MCF 10A (cell line): Measurements from ENCODE around the gene ATP2C1. TPM values are rescaled to one million over a fixed set of nuclear protein-coding genes. Genes with fewer than 3 reads are reported as not detected.

Source experiments
- BruUV-seq: library from RNA; stranded (reverse); fragments of 400-500 nt; replicated peaks from 2 replicates; lab custom pipeline; 2021; lab: Mats Ljungman, UMichigan
- CTCF ChIA-PET: fragments of 300-600 bp; sonication (Branson Sonifier 250); formaldehyde crosslinking; extraction: SDS; loops from one replicate; lab custom pipeline; 2021; ENCODE audit warnings: antibody characterized with exemption, inconsistent platforms; lab: Yijun Ruan, JAX
- POLR2A ChIA-PET: fragments of 300-600, 350-650 bp; sonication (Branson Sonifier 250); formaldehyde crosslinking; extraction: SDS; loops from one replicate; lab custom pipeline; 2020; ENCODE audit warnings: antibody characterized with exemption, inconsistent platforms; lab: Yijun Ruan, JAX
- DNase-seq: peaks from one replicate; pipeline ENCODE4 v3.0.0-alpha.2; 2018; ENCODE audit not compliant: unreplicated experiment
- H3K27ac Mint-ChIP-seq: one replicate; pipeline ENCODE4 v1.8.0; 2022; ENCODE audit warnings: mild to moderate bottlenecking, low read depth, mixed read lengths; ENCODE audit not compliant: unreplicated experiment
- H3K27me3 Mint-ChIP-seq: one replicate; pipeline ENCODE4 v1.8.0; 2022; ENCODE audit warnings: mixed read lengths; ENCODE audit not compliant: insufficient read depth, unreplicated experiment
- H3K36me3 Mint-ChIP-seq: one replicate; pipeline ENCODE4 v1.8.0; 2022; ENCODE audit warnings: mild to moderate bottlenecking, moderate library complexity, mixed read lengths; ENCODE audit not compliant: insufficient read depth, unreplicated experiment
- H3K4me1 Mint-ChIP-seq: one replicate; pipeline ENCODE4 v1.8.0; 2022; ENCODE audit warnings: mixed read lengths; ENCODE audit not compliant: insufficient read depth, unreplicated experiment
- H3K4me3 Mint-ChIP-seq: one replicate; pipeline ENCODE4 v1.8.0; 2022; ENCODE audit warnings: mild to moderate bottlenecking, moderate library complexity, mixed read lengths; ENCODE audit not compliant: unreplicated experiment
- H3K9me3 Mint-ChIP-seq: one replicate; pipeline ENCODE4 v1.8.0; 2022; ENCODE audit warnings: mixed read lengths; ENCODE audit not compliant: unreplicated experiment
- CTCF ChIP-seq: fragments of 200-600 bp; IDR thresholded peaks from one replicate; pipeline ENCODE4 v1.8.0; 2022; ENCODE audit warnings: antibody characterized with exemption, mild to moderate bottlenecking; ENCODE audit not compliant: unreplicated experiment
- intact Hi-C: fragments of 100-400 bp; cut with micrococcal nuclease; formaldehyde crosslinking; loops from 2 replicates; pipeline ENCODE4 v1.14.1; 2022
- total RNA-seq: library from RNA; stranded (reverse); gene quantifications from 2 replicates; pipeline ENCODE4 v1.2.3, GENCODE V29; 2022

Gene ATP2C1
- total RNA-seq, 1 experiment from 2014 or later, result 52.7 TPM

GRCh38 chr3:130865489-130865888, 28.4 kb upstream of the ATP2C1 start:
- no peaks in the 10 kb centered on the region for H3K36me3 Mint-ChIP-seq
- H3K9me3 Mint-ChIP-seq, result no peaks in the 10 kb centered on the region
- ChIA-PET CTCF (no interaction called here), POLR2A (no interaction called here)
- H3K27ac Mint-ChIP-seq, result no peak overlapping the region
- no peak overlapping the region for H3K4me3 Mint-ChIP-seq
- BruUV-seq, result no TSS peak
- no peaks in the 10 kb centered on the region for H3K4me1 Mint-ChIP-seq
- no peaks in the 10 kb centered on the region for H3K27me3 Mint-ChIP-seq
- intact Hi-C loops, result no loop called here
- TF ChIP-seq CTCF, result no peak
- no peak for DNase-seq

GRCh38 chr3:130866327-130866726, 27.6 kb upstream of the ATP2C1 start:
- H3K4me3 Mint-ChIP-seq, result no peak overlapping the region
- no peaks in the 10 kb centered on the region for H3K4me1 Mint-ChIP-seq
- no peak for TF ChIP-seq CTCF
- no TSS peak for BruUV-seq
- intact Hi-C loops, result no loop called here
- H3K27ac Mint-ChIP-seq, result no peak overlapping the region
- no peaks in the 10 kb centered on the region for H3K9me3 Mint-ChIP-seq
- no peaks in the 10 kb centered on the region for H3K27me3 Mint-ChIP-seq
- DNase-seq, result no peak
- ChIA-PET POLR2A (no interaction called here), CTCF (no interaction called here)
- no peaks in the 10 kb centered on the region for H3K36me3 Mint-ChIP-seq

- no peaks in the 10 kb centered on the region for H3K9me3 Mint-ChIP-seq
- ChIA-PET CTCF (no interaction called here), POLR2A (no interaction called here)
- H3K4me1 Mint-ChIP-seq, result no peaks in the 10 kb centered on the region
- H3K27me3 Mint-ChIP-seq, result no peaks in the 10 kb centered on the region
- H3K36me3 Mint-ChIP-seq, result no peaks in the 10 kb centered on the region
- intact Hi-C loops, result no loop called here
- H3K27ac Mint-ChIP-seq, result no peak overlapping the region
- no peak for DNase-seq
- TF ChIP-seq CTCF, result no peak
- BruUV-seq, result no TSS peak
- no peak overlapping the region for H3K4me3 Mint-ChIP-seq
Observed at GRCh38 chr3:130870423-130870822, 23.5 kb upstream of the ATP2C1 start.

GRCh38 chr3:130876594-130876993, 17.3 kb upstream of the ATP2C1 start:
- POLR2A ChIA-PET, result no interaction called here
- Mint-ChIP-seq H3K27ac (no peak overlapping the region), H3K4me3 (no peak overlapping the region), H3K27me3 (no peaks in the 10 kb centered on the region), H3K9me3 (no peaks in the 10 kb centered on the region), H3K36me3 (no peaks in the 10 kb centered on the region), H3K4me1 (no peaks in the 10 kb centered on the region)
- no peak for TF ChIP-seq CTCF
- BruUV-seq, result no TSS peak
- intact Hi-C loops, result no loop called here
- DNase-seq, result no peak
- CTCF ChIA-PET, result interaction anchor here (1.2 kb wide), 1 partner anchor 17 kb away, joined by 3 read pairs; no protein-coding TSS in a partner anchor
